Bone marrow (tissue), 2 donors: Measurements from ENCODE around the gene NUP85.
"Not testable (repeated sequence)": the region's sequence is repeated elsewhere in the genome, so short reads cannot be mapped to it uniquely, and the experiment has no call there.

Experiments used
- DNase-seq, 2 donors: peaks; one replicate each; lab custom pipeline; 2025; lab: John Stamatoyannopoulos, UW

Gene NUP85

DNA sequence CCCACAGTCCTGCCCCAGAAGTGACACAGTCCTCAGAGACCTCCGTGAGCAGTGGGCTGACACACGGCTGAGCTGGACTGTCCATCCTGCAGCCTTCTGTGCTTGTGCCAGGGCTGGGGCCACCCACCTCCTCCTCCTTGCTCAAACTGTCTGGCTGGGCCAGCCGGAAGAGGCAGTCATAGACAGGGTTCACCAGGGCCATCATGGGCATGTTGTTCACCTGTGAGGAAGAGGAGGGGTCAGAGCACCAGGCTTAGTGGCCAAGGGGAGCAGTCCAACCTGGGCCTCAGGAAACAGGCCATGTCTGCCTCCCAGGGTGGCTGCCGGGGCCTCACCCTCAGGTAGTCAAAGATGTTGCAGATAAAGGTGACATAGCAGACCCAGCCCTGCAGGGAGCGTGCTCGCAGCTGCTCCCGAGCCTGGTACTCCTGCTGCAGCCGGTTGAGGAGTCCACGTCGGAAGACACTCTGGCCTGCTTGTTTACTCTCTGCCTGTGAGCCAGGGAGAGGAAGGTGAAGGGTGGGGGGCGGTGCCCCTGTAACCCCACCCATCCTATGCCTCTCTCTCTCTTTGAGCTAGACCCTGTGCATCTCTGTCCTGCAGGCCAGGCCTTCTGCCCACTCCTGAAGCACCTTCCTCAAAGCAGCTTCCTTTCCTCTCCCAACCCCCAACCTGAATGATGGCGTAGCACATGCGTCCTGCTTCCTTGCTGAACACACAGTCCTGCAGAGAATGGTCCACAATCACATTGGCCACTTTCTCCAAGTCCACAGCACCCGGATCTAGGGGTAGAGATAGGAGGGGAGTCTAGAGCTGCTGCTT lies 62.1 kb downstream of the NUP85 start:
- no peak for DNase-seq

DNA sequence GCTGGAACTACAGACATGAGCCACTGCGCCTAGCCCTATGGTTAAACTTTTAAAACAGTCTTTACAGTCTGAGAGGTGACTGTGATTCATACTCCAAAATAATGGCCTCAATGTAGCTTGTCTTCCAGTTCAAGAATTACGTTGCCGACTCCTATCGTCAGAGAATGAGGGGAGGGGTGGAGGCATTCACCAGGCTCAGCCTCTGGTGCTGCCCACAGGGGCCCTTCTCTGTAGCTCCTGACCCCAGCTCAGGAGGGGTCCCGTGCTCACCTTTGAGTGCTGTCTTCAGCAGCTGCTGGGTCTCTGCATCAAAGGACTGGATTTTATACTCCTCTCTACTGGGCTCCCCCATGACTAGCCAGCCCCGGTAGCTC lies 64.4 kb downstream of the NUP85 start:
- DNase-seq: no peak

DNA sequence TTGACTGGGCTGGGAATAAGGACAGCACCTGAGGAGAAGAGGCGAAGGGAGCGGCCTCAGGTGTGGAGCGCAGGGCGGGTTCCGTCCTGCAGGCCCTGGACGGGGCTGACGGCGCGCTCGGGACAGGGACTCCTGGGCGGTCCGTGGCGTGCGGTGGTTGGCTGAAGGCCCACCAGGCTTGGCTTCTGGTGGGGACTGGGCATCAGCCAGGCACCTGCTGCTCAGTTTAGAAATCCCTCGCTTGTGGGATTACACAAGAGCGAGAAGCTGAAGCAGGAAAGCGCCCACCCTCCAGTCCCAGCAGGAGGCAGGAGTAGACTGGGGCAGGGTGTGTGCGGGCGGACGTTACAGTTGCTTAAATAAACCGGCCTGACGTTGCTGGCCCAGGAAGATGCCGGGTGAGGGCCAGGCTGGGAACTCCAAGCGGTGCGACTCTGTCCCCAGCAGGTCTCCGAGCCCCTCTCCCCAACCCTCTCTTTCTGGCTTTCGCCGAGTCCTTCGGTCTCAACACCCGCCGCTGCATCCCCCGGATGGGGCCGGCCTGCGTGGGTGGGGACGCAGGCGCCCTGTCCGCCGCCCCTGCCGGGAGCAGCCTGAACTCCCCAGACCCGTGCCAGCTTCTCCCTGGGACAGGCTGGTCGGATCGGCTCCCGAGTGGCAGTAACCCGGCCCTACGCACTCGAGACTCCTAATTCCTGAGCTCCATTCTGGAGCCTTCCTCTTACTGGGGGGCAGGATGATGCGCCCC lies 64.9 kb downstream of the NUP85 start:
- DNase-seq: peak; percentile 60 to 68

DNA sequence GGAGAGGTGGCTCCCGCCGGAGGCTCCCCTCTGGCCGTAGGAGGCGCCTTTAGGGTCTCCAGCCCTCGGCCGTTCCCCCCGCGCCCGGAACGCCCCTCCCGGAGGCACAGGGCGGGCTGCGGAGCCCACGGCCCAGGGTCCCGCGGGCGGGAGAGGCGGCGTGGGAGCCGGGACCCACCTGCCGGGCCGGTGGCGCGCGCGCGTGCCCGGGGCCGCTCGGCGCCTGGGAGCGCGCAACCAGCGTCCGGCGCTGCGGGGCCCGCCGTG lies 65.4 kb downstream of the NUP85 start, which contains the start of gene MIF4GD:
MIF4GD (minus strand) TSS at position 266 of the 267 bp plus-strand sequence. CDS start 1,036 bp downstream, outside the sequence.
- no peak for DNase-seq

DNA sequence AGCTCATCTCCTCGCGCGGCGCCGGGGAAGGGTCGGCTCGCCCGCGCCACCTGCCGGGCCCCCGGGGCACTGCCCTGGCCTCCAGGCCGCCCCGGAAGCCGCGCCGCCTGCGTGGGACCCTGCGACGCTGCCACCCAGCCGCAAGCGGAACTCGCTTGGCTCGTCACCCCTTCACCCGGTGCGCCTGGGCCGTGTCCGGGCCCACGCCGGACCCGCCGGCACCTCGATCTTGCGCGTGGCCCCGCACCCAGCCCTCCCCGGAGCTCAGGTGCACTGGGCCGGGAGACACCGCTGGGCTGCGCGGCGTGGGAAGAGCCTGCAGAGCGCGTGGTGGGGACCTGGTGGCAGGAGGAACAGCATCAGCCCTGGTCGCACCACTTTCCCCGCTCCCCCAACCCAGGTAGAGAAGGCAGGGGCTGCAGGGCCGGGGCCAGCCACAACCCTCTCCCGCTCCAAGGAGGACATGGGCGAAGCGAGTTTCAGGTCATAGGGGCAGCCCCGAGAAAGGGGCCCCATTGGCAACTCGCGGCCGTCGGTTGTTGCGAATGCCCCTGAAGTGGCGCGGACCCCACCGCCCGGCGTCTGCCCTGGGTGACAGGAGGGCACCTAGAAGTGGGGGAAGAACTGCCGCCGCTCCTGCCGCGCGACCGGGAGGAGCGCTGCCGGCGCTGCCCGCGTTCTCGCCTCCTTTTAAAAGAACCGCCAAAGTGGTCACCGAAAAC lies 65.9 kb downstream of the NUP85 start:
- peak; percentile 37 to 68 for DNase-seq

DNA sequence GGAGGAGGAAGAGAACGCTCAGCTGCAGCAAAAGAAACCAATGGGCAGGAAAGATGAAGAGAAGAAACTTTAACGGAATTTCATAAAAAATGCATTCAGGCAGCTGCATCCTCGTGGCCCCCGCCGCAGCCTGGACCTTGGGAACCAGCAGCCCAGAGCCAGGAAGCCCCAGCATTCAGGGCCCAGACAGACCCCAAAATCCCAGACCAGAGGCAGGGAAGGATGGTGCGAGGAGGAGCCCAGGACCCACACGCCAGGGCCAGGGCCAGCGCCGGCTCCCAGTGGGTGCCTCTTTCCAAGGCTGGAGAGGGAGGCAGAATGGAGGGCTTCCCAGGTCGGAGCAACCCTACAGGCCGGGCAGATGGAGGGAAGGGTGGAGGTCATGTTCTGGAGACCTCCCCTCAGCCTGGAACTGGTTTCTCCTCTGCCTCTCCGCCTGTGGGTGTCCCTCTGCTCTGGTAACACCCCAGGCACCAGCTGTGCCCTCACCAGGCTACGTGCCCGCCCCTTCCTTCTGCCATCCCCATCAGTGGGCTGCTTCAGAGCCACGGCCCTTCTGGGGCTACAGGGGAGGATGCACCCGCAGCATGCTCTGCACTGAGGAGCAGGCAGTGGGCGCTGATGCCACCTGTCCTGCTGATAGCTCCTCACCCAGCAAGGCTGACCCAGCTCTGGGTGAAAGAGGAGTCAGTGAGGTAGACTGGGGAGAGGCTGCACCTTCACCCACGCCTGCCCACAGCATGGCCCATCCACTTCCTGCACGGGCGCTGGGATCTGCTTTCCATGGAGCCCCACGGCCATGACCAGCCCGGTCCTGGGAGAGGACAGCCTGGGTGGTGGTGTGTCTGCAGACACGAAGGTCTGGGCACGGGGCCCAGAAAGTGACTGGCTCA lies 66.7 kb downstream of the NUP85 start:
- no peak for DNase-seq

DNA sequence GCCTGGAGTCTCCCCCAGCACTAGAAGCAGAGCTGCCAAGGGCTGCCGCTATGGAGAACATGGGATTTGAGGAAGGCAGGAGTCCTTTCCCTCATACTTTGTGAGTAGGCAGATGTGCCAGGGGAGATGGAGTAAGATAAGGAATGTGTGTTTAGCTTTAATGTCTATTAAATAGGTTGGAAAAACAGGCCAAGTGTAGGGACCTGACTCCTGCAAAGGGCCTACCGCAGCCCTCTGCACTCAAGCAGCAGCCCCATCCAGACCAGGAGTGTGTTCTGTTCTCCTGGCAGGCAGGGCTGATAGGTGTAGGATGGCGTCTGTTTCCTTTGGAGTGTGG lies 67.3 kb downstream of the NUP85 start:
- no peak for DNase-seq

DNA sequence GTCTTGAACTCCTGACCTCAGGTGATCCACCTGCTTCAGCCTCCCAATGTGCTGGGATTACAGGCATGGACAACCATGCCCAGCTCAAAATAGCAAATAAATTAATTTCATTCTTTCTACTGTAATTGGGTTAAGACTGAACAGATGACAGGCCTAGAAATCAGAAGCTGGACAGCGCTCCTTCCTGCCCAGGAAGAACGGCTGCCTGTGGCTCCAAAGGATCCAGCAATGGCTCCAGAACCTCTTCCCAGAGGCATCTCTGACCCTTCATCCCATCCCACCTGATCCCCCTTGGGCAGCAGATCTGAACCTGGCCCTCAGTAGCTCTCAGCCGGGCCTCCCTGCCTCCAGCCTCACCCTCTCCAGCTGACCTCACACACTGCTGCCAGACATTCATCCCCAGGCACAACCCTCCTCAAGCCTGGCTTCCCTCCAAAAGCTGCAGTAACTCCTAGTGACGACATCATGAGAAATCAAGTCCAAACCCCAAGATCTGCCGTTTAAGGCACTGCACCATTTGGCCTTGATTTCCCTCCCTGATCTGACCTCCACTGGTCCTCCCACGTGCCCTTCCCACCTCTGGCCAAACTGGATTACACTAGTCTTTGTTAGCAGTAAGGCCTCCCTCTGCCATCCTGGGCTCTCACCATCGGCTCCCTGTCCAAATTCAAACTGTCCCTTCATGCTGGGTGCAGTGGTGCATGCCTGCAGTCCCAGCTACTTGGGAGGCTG lies 68.7 kb downstream of the NUP85 start:
- no peak for DNase-seq

DNA sequence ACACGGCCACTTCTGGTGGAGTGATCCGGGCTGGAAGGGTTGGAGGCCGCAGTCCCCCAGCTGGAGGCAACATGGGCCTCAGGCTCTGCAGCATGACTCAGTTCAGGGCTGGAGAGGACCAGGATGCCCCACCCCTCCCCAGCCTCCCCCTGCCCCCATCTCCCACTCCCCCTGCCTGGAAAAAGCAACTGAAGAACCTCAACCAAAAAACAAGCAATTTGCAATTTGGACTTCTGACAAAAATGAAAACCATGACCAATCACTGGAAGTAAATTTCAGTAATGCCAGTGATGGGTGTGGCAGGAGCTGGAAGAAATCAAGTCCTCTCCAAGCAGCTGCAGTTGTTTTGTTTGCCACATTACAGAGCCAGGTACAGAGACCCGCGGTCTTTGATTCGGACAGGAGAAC lies 72.2 kb downstream of the NUP85 start:
- no peak for DNase-seq

DNA sequence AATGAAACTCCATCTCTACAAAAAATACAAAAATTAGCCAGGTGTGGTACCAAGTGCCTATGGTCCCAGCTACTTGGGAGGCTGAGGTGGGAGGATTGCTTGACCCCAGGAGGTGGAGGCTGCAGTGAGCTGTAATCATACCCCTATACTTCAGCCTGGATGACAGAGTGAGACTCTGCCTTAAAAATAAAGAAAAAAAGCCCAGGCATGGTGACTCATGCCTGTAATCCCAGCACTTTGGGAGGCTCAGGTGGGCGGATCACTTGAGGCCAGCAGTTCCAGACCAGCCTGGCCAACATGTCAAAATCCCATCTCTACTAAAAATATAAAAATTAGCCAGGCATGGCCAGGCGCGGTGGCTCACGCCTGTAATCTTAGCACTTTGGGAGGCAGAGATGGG lies 74.7 kb downstream of the NUP85 start:
- not testable (repeated sequence) for DNase-seq

DNA sequence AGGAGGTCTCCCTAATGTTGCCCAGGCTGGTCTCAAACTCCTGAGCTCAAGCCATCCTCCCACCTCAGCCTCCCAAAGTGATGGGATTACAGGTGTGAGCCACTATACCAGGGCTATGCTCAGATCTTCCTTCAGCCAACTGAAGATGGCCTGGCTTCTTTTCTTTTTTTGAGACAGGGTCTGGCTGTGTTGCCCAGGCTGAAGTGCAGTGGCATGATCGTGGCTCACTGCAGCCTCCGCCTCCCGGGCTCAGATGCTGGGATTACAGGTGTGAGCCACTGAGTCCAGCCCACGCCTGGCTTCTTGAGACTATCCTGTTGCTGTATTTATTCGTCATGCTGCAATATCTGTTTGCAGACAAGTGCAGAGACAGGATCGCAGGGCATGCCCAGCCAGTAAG lies 79.6 kb downstream of the NUP85 start:
- DNase-seq: no peak
